Kidney epithelial cell (primary cell): ENCODE results near the gene HS6ST1. TPM values are rescaled to one million over a fixed set of nuclear protein-coding genes. Genes with fewer than 3 reads are reported as not detected.

Experiments
- DNase-seq: peaks from one replicate; pipeline ENCODE4 v3.0.0-alpha.2; 2010; ENCODE audit warnings: low read depth
- H3K27me3 ChIP-seq: 2 replicates; pipeline ENCODE4 v1.6.0; 2011; ENCODE audit warnings: low read length; ENCODE audit not compliant: control insufficient read depth, insufficient read depth
- H3K36me3 ChIP-seq: 2 replicates; pipeline ENCODE4 v1.5.1; 2011; ENCODE audit warnings: low read length; ENCODE audit not compliant: control insufficient read depth, insufficient read depth
- H3K4me3 ChIP-seq: 2 replicates; pipeline ENCODE4 v1.5.1; 2011; ENCODE audit warnings: low read depth, mild to moderate bottlenecking, control low read depth, low read length
- total RNA-seq: library from RNA; depleted of rRNA; stranded (reverse); fragments of >200 nt; gene quantifications from 2 replicates; pipeline ENCODE4 v1.2.3, GENCODE V29; 2015
- TF ChIP-seq, protein P1 (sequence below): IDR thresholded peaks from 2 replicates; pipeline ENCODE4 v1.5.1; 2011; ENCODE audit warnings: mild to moderate bottlenecking, moderate library complexity, low read length, control low read depth, inconsistent platforms; ENCODE audit not compliant: insufficient read depth, poor library complexity, severe bottlenecking

Gene HS6ST1
- total RNA-seq, 1 donor from 2014 or later = 34.4 TPM

DNA sequence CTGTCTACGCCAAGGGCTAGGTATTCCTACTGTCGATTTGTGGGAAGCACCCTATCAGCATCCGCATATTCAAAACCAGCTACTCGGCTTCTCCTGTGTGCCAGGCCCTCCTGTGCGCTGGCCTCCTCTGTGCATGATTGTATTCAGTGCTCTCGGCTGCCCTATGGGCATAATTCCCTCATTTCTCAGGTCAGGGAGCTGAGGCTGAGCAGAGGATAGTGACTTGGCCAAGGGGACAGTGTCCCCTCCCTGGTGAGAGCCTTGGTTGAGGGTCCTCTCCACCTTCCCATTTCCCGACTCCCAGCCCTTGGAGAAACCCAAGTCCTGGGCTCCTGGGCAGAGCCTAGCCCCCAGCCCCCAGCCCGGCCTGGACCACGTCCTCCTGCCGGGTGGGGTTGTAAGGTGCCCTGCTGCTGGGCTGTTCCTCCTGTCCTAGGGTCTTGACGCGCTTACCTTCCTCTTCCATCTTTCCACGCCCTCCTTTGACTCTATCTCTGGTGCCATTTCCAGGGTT lies 6.3 kb upstream of the HS6ST1 start:
- TF ChIP-seq, protein P1, sequence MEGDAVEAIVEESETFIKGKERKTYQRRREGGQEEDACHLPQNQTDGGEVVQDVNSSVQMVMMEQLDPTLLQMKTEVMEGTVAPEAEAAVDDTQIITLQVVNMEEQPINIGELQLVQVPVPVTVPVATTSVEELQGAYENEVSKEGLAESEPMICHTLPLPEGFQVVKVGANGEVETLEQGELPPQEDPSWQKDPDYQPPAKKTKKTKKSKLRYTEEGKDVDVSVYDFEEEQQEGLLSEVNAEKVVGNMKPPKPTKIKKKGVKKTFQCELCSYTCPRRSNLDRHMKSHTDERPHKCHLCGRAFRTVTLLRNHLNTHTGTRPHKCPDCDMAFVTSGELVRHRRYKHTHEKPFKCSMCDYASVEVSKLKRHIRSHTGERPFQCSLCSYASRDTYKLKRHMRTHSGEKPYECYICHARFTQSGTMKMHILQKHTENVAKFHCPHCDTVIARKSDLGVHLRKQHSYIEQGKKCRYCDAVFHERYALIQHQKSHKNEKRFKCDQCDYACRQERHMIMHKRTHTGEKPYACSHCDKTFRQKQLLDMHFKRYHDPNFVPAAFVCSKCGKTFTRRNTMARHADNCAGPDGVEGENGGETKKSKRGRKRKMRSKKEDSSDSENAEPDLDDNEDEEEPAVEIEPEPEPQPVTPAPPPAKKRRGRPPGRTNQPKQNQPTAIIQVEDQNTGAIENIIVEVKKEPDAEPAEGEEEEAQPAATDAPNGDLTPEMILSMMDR = no peak
- H3K36me3 ChIP-seq = no peaks in the 10 kb centered on the region
- H3K27me3 ChIP-seq = no peaks in the 10 kb centered on the region
- no peak overlapping the region for H3K4me3 ChIP-seq
- no peak for DNase-seq

DNA sequence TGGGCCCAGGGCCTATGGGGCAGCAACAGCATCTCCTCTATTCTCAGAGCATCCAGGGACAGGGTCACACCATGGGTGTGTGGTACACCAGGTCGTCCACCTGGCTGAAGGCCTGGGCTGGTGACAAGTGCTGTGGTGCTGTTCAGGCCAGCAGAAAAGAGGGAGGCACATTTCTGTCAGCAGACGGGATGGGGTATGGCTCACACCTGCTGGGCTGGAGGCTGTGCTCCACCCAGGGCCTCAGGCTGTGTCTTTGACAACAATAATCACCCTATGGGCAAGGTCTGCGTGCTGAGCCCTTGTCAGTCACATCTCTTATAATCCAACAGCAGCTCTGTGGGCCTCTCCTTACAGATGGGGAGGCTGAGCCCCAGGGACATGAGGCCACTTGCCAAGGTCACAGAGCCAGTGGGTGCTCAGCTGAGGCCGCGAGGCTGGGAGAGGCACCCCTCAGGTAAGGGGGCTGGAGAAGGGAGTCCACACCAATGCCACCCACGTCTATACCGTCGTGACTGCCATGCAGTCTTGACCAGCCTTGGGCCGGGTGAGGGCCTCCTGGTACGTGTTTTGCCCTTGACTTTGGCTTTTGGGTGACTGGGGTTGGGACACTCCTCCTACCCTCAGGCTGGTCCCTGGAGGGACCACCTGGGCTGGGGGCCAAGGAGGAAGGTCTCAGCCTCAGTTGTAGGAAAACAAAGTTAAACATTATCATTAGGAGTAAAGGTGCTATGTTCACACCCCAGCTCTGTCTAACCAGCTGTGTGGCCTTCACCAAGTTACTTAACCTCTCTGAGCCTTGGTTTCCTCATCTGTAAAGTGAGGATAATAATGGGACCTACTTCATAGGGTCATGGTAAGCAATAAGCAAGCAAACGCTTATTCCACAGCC lies 5.6 kb upstream of the HS6ST1 start:
- H3K27me3 ChIP-seq = no peaks in the 10 kb centered on the region
- DNase-seq = no peak
- no peaks in the 10 kb centered on the region for H3K36me3 ChIP-seq
- TF ChIP-seq, protein P1 = no peak
- no peak overlapping the region for H3K4me3 ChIP-seq

DNA sequence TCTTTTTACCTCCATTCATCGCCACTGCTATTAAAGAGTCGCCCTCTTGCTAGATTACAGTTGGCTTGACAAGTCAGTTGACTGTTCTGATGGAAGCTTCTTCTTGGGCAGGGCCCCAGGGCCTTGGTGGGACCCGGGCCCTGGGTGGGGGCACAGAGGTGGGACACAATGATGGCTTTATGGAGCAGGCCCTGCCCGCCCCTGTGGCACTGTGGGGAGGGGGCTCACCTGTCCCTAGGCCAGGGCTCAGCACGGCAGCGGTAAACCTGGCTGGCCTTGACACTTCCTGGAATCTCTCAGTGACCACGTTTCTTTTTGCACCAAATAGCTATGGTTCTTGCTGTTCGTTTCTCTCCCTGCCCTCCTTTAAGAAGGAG lies 4.9 kb upstream of the HS6ST1 start:
- TF ChIP-seq, protein P1 = no peak
- no peak for DNase-seq
- Histone ChIP-seq H3K27me3 (no peaks in the 10 kb centered on the region), H3K4me3 (no peak overlapping the region), H3K36me3 (no peaks in the 10 kb centered on the region)

DNA sequence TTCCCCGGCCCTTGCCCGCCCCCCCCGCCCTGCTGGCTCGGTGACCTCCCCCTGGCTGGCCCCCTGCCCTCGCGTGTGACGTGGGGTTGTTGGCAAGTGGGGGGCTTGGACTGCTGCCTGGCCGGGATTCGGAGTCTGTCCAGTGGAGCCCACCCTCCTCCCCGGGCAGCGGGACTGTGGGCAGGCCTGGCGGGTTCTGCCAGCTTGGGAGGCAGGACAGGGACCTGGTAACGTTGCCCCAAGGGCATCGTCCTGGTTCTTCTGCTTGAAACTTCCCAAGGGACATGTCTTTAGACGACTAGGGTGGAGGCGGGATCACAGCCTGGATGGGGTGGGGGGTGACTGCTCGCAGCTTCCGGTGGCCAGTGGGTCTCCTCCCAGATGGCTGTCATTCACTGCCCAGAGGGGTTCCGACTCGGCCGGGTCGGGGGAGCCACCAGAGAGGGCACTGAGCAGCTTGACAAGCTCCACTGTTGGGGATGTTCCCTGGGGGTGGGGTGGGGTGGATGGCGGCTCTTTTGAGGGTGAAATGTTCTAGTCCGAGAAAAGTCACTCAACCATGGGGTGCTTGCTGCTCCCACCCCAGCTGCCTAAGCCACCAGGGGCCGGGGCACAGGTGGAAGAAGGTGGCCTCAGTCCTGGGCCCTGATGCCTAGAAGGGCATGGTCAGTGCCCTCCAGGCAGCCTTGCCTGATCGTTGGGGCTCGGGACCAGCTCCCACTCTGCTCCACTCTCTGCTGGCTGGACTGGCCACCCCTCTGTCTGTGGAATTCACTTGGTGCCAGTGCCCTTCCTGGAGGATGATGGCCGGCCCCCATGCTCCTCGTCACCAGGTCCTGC lies 4.3 kb upstream of the HS6ST1 start:
- no peak for DNase-seq
- no peaks in the 10 kb centered on the region for H3K36me3 ChIP-seq
- TF ChIP-seq, protein P1 = no peak
- no peaks in the 10 kb centered on the region for H3K27me3 ChIP-seq
- no peak overlapping the region for H3K4me3 ChIP-seq

DNA sequence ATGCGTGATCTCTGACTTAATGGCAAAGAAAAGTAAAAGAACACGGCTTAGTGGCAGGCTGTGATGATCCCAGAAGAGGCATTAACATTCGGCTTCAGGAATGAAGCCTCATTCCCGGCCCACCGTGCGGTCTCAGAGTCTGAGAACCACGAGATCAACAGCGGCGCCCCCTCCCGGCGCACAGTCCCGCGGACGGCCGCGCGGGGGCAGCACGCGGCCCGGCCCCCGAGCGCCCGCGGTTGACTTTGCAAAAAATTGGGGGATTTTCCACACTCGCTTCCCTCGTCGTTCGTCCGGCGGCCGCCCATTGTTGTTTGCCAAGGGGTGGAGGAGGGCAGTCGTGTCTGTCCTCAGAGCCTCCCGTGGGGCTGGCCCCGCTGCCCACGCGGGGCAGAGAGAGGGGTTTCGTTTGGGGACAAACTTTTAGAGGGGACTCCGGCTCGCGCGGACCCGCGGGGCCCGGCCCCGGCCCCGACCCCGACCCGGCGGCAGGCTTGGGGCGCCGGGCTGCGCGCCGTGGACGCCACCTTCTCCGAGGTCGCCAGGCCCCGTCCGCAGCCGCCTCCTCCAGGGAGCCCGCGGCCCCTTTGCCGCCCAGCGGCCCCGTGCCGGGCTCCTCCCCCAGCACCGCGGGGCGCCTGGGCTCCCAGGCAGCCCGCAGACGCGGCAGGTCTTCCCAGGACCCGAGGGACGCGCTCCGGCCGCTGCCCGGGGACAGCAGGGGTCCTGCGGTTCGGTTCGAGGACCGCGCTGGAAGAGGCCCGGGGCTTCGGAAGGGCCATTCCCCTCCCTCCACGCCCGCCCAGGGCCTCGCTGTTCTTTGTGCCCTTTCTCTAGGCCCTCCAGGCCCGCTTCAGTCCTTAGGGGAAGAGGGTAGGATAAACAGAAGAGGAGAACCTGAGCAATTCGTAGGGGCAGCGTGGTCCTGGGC lies 3.4 kb upstream of the HS6ST1 start:
- TF ChIP-seq, protein P1 = peak; percentile 41
- Histone ChIP-seq H3K4me3 (peak overlapping the region; percentile 54), H3K36me3 (no peaks in the 10 kb centered on the region), H3K27me3 (no peaks in the 10 kb centered on the region)
- no peak for DNase-seq
